ENCODE data around the gene C1orf21. TPM values are rescaled to one million over a fixed set of nuclear protein-coding genes. Genes with fewer than 3 reads are reported as not detected.

C1orf21 gene
- polyA plus RNA-seq, 1 of the 3 experiments (the other 2 are of a cell fraction) = 4.8 TPM

GRCh38 chr1:184539580-184539979 lies 152.8 kb downstream of the C1orf21 start:
- no peaks in the 10 kb centered on the region for H3K79me2 ChIP-seq (ENCODE audit: insufficient read depth)
- H3K4me1 ChIP-seq (ENCODE audit: control insufficient read depth in 1 of 2, insufficient read depth in 2 of 2, low read depth in 1 of 2, low read length in 1 of 2) = peaks cover 0 to 6% of the 10 kb centered on the region in 2 experiments; a peak in 2 of 4 replicates
- no peak overlapping the region for H3K9ac ChIP-seq
- no peak overlapping the region for H2AFZ ChIP-seq (ENCODE audit: low read depth)
- no peak overlapping the region for H3K4me3 ChIP-seq (ENCODE audit: low read depth in 2 of 2, low read length in 1 of 2)
- H3F3A ChIP-seq (replicated peaks; ENCODE audit: insufficient read depth) = no peaks in the 10 kb centered on the region
- no peaks in the 10 kb centered on the region for H3K9me2 ChIP-seq
- no peak overlapping the region for H3K27ac ChIP-seq (ENCODE audit: low read depth in 2 of 2, low read length in 1 of 2)
- POLR2A ChIA-PET = no interaction called here
- H3K4me2 ChIP-seq = no peak overlapping the region
- no peaks in the 10 kb centered on the region for H3K27me3 ChIP-seq (ENCODE audit: insufficient read depth)
- DNase-seq = no peak
- no peaks in the 10 kb centered on the region for H4K20me1 ChIP-seq (ENCODE audit: insufficient read depth)
- CTCF ChIA-PET = no interaction called here
- WGBS (ENCODE audit: low lambda C conversion rate) = 81% methylated on average over 2 of the region's 2 CpGs
- H3K9me3 ChIP-seq = 0 out of 2 replicates have a peak, but pooled peaks cover 11% of the 10 kb centered on the region
- no peak for TF ChIP-seq MXI1 (IDR thresholded peaks at IDR 0.05; ENCODE audit: low read depth, low read length)
- no peak for TF ChIP-seq NRF1 (IDR thresholded peaks at IDR 0.05; ENCODE audit: low read depth, low read length)
- TF ChIP-seq MEF2A (IDR thresholded peaks at IDR 0.05; ENCODE audit: borderline replicate concordance, low read depth) = no peak
- no peak for TF ChIP-seq GATA2 (CRISPR knock-in tag; IDR thresholded peaks at IDR 0.05)
- no peak for TF ChIP-seq YY1 (IDR thresholded peaks at IDR 0.05; ENCODE audit: low read depth)
- TF ChIP-seq SIN3A (IDR thresholded peaks at IDR 0.05; ENCODE audit: borderline replicate concordance, low read depth, low read length) = no peak
- TF ChIP-seq, protein P1, sequence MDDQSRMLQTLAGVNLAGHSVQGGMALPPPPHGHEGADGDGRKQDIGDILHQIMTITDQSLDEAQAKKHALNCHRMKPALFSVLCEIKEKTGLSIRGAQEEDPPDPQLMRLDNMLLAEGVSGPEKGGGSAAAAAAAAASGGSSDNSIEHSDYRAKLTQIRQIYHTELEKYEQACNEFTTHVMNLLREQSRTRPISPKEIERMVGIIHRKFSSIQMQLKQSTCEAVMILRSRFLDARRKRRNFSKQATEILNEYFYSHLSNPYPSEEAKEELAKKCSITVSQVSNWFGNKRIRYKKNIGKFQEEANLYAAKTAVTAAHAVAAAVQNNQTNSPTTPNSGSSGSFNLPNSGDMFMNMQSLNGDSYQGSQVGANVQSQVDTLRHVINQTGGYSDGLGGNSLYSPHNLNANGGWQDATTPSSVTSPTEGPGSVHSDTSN (IDR thresholded peaks at IDR 0.05) = no peak
- TF ChIP-seq ELF1 (IDR thresholded peaks at IDR 0.05) = no peak
- TF ChIP-seq CHD2 (IDR thresholded peaks at IDR 0.05; ENCODE audit: low read length, partially characterized antibody) = no peak
- TF ChIP-seq, protein P2, sequence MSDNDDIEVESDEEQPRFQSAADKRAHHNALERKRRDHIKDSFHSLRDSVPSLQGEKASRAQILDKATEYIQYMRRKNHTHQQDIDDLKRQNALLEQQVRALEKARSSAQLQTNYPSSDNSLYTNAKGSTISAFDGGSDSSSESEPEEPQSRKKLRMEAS (IDR thresholded peaks at IDR 0.05; ENCODE audit: low read depth) = no peak
- TF ChIP-seq EP300 (IDR thresholded peaks at IDR 0.05; ENCODE audit: borderline replicate concordance in 1 of 2, low read depth in 1 of 2, low read length in 1 of 2) = no peak
- H3K36me3 ChIP-seq (replicated peaks in 1 of 2; ENCODE audit: control insufficient read depth in 1 of 2, insufficient read depth in 2 of 2, low read length in 1 of 2) = peaks cover 2 to 8% of the 10 kb centered on the region in 2 experiments

DNA sequence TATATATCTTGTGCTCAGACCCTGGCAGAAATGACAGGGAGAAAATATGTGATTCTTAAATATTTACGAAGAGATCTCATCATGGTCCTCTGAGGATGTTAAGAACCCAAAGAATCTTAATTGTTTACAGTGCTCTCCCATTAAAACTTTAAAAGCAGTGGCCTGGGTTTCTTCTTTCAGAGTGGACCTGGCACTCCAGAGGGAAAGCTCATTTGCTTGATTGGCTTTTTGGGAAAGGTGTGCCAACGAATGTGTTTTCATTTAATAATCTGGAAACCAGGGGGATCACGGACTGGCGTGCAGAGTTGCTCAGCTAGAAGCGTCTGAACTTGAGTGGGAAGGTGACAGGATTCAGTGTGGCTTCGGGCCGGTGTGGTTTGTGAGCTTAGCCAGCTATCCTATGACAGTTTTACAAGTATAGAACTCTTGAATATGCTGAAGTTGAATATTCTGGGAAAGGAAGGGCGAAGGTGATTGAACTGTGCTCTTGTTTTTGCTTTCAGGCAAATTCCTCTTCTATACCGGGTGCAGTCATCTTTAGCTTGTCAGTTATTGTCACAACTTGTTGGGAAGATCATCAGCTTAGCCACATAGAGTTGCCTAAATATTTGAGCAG lies 154.8 kb downstream of the C1orf21 start:
- H3K4me3 ChIP-seq (ENCODE audit: low read depth in 2 of 2, low read length in 1 of 2) = no peak overlapping the region
- CTCF ChIA-PET = interaction anchor here (0.9 to 1.9 kb wide), 3 partner anchors 11 to 21 kb away, joined by 3 to 5 read pairs (median 3); no protein-coding TSS in a partner anchor
- no peak overlapping the region for H3K9ac ChIP-seq
- 0 out of 2 replicates have a peak, but pooled peaks cover 11% of the 10 kb centered on the region for H3K9me3 ChIP-seq
- no peaks in the 10 kb centered on the region for H3K79me2 ChIP-seq (ENCODE audit: insufficient read depth)
- POLR2A ChIA-PET = no interaction called here
- no peak for DNase-seq
- H3F3A ChIP-seq (replicated peaks; ENCODE audit: insufficient read depth) = no peaks in the 10 kb centered on the region
- H3K36me3 ChIP-seq (replicated peaks in 1 of 2; ENCODE audit: control insufficient read depth in 1 of 2, insufficient read depth in 2 of 2, low read length in 1 of 2) = peaks cover 2 to 8% of the 10 kb centered on the region in 2 experiments
- peaks cover 0 to 6% of the 10 kb centered on the region in 2 experiments; a peak in 2 of 4 replicates for H3K4me1 ChIP-seq (ENCODE audit: control insufficient read depth in 1 of 2, insufficient read depth in 2 of 2, low read depth in 1 of 2, low read length in 1 of 2)
- no peaks in the 10 kb centered on the region for H4K20me1 ChIP-seq (ENCODE audit: insufficient read depth)
- 83% methylated on average over 9 of the region's 9 CpGs for WGBS (ENCODE audit: low lambda C conversion rate)
- H3K27ac ChIP-seq (ENCODE audit: low read depth in 2 of 2, low read length in 1 of 2) = peak overlapping the region in 1 of 2 experiments; percentile 80; a peak in 1 of 4 replicates
- H3K27me3 ChIP-seq (ENCODE audit: insufficient read depth) = no peaks in the 10 kb centered on the region
- no peak overlapping the region for H2AFZ ChIP-seq (ENCODE audit: low read depth)
- H3K9me2 ChIP-seq = no peaks in the 10 kb centered on the region
- no peak for TF ChIP-seq RXRA (IDR thresholded peaks at IDR 0.05; ENCODE audit: borderline replicate concordance, low read depth)
- no peak overlapping the region for H3K4me2 ChIP-seq

Data from SK-N-SH (cell line).